ENCODE results near the gene ZNF592.
"Not testable (repeated sequence)": the region's sequence is repeated elsewhere in the genome, so short reads cannot be mapped to it uniquely, and the experiment has no call there.

GRCh38 chr15:84735480-84736061, 12.8 kb upstream of the ZNF592 start:
- not testable (repeated sequence) for TF ChIP-seq CTCF, POLR2A (IDR thresholded peaks at IDR 0.05)

Data from transverse colon (tissue), 3 donors.